Erythroblast (primary cell): ENCODE results near the gene KCNIP4.

ENCODE experiments used
- GATA1 ChIP-seq: IDR thresholded peaks from 2 replicates; pipeline ENCODE4 v1.6.1; 2011; ENCODE audit warnings: low read depth, mild to moderate bottlenecking, control low read depth, low read length, moderate library complexity
- POLR2A ChIP-seq: IDR thresholded peaks from 2 replicates; pipeline ENCODE4 v1.6.1; 2011; ENCODE audit warnings: mild to moderate bottlenecking, low read length

GRCh38 chr4:20997886-20998285 is 950.7 kb downstream of the KCNIP4 start:
- TF ChIP-seq POLR2A: no peak
- TF ChIP-seq GATA1: no peak
